K562 (cell line): ENCODE data around the gene NKAPL. TPM values are rescaled to one million over a fixed set of nuclear protein-coding genes. Genes with fewer than 3 reads are reported as not detected.

Experiments used
- CHAMP1 ChIP-seq: fragments of 450-650 bp; IDR thresholded peaks from 2 replicates; pipeline ENCODE4 v1.6.1; 2016; ENCODE audit warnings: mild to moderate bottlenecking
- FOSL1 ChIP-seq: fragments of 200-800 bp; sonication (Bioruptor generic); conservative IDR thresholded peaks from 2 replicates; pipeline ENCODE4 v1.6.1; 2016; ENCODE audit warnings: missing genetic modification characterization, missing compliant biosample characterization
- L3MBTL2 ChIP-seq: fragments of 450-650 bp; IDR thresholded peaks from 2 replicates; pipeline ENCODE4 v1.6.1; 2016; ENCODE audit warnings: mild to moderate bottlenecking, moderate library complexity
- MXD1 ChIP-seq: fragments of 250-450 bp; sonication (Bioruptor Pico); IDR thresholded peaks from 2 replicates; pipeline ENCODE4 v1.8.0; 2021; ENCODE audit warnings: borderline replicate concordance, mild to moderate bottlenecking, moderate library complexity; ENCODE audit not compliant: poor library complexity, severe bottlenecking
- POLR2AphosphoS5 ChIP-seq: IDR thresholded peaks from 2 replicates; pipeline ENCODE4 v1.6.1; 2011; ENCODE audit warnings: mild to moderate bottlenecking, low read depth, low read length, moderate library complexity; ENCODE audit not compliant: control insufficient read depth, insufficient read depth
- RAD21 ChIP-seq, 2 experiments: fragments of 250-450 bp in 1 of 2; fragments of 450-650 bp in 1 of 2; sonication (Bioruptor Pico) in 1 of 2; formaldehyde crosslinking in 1 of 2; IDR thresholded peaks in 1 of 2; conservative IDR thresholded peaks in 1 of 2; 2 replicates each; pipeline versions ENCODE4 v1.4.0 to v1.8.0; 2020 to 2022; ENCODE audit warnings: mild to moderate bottlenecking in 2 of 2, moderate library complexity in 1 of 2
- SNIP1 ChIP-seq: fragments of 450-650 bp; IDR thresholded peaks from 2 replicates; pipeline ENCODE4 v1.7.1; 2017; ENCODE audit warnings: low read depth, mild to moderate bottlenecking
- TRIM28 ChIP-seq: fragments of 450-650 bp; IDR thresholded peaks from 2 replicates; pipeline ENCODE4 v1.6.1; 2017
- TSHZ1 ChIP-seq: fragments of 250-450 bp; sonication (Bioruptor Pico); IDR thresholded peaks from 2 replicates; pipeline ENCODE4 v1.4.0; 2020; ENCODE audit warnings: mild to moderate bottlenecking, moderate library complexity
- UBTF ChIP-seq, 2 experiments: IDR thresholded peaks; 2 replicates each; pipeline ENCODE4 v1.6.1; 2012; ENCODE audit warnings: improper control_type of control experiment in 2 of 2, low read depth in 2 of 2, low read length in 2 of 2, borderline replicate concordance in 1 of 2
- ZBTB8A ChIP-seq: fragments of 450-650 bp; IDR thresholded peaks from 2 replicates; pipeline ENCODE4 v1.6.1; 2018; ENCODE audit warnings: mild to moderate bottlenecking, moderate library complexity; ENCODE audit not compliant: partially characterized antibody
- ZC3H8 ChIP-seq: fragments of 450-650 bp; IDR thresholded peaks from 2 replicates; pipeline ENCODE4 v1.6.1; 2017
- ZFP1 ChIP-seq: fragments of 450-650 bp; formaldehyde crosslinking; IDR thresholded peaks from 2 replicates; pipeline ENCODE4 v1.4.0; 2020; ENCODE audit warnings: mild to moderate bottlenecking, mixed read lengths
- ZNF165 ChIP-seq: fragments of 250-450 bp; sonication (Bioruptor Pico); IDR thresholded peaks from 2 replicates; pipeline ENCODE4 v1.4.0; 2020; ENCODE audit warnings: borderline replicate concordance
- polyA plus RNA-seq, 8 experiments: library from polyadenylated mRNA; depleted of rRNA in 4 of 8; stranded (reverse) in 5 of 8; unstranded in 3 of 8; fragments of >200 nt; fragmentation: Nextera tagmentation in 2 of 8; fragmentation: Illumina TruSeq in 1 of 8; extraction: Ambion mirVana in 2 of 8; extraction: Trizol in 1 of 8; gene quantifications; 2 replicates each; pipeline versions ENCODE4 v1.2.1 to v1.2.3, GENCODE V29; 2011 to 2014; ENCODE audit warnings: inconsistent platforms in 1 of 8, missing spikeins in 1 of 8
- total RNA-seq, 7 experiments: library from RNA; depleted of rRNA in 6 of 7; stranded (reverse); fragments of >200 nt in 6 of 7; fragmentation: Illumina TruSeq in 2 of 7; extraction: Trizol in 2 of 7; gene quantifications; 2 replicates each; pipeline versions ENCODE4 v1.2.1 to v1.2.3, GENCODE V29; 2011 to 2021; ENCODE audit warnings: low replicate concordance in 1 of 7

Gene NKAPL
- total and polyA plus RNA-seq, 9 of the 15 experiments (the other 6 are each of a cell fraction or from before 2014, with no cell fraction given) = not detected

GRCh38 chr6:28252009-28252975, 6.8 kb upstream of the NKAPL start, which contains the start of gene ZKSCAN4 (continued):
- peak; percentile 42; the same call in 1 of the 2 replicates for TF ChIP-seq TSHZ1 (CRISPR knock-in tag)
- TF ChIP-seq POLR2AphosphoS5 = peak; percentile 63; the same call in 1 of the 2 replicates
- TF ChIP-seq RAD21 (CRISPR knock-in tag; conservative IDR thresholded peaks at IDR 0.05 in 1 of 2, IDR thresholded peaks at IDR 0.05 in 1 of 2) = peak; percentile 35 to 38
- no peak for TF ChIP-seq ZC3H8
- TF ChIP-seq ZNF165 (CRISPR knock-in tag) = 0 out of 2 replicates have a peak, but pooled peaks have one; percentile 1
- no peak for TF ChIP-seq FOSL1 (tag)
- peak; percentile 75 for TF ChIP-seq CHAMP1
- TF ChIP-seq ZFP1 = no peak
- TF ChIP-seq UBTF (IDR thresholded peaks at IDR 0.05; ENCODE audit: borderline replicate concordance in 1 of 2, low read depth in 2 of 2, low read length in 2 of 2) = peak; percentile 54 to 80; a peak in 2 of 4 replicates
- peak; percentile 14 for TF ChIP-seq MXD1 (CRISPR knock-in tag)
- peak; percentile 10; the same call in 1 of the 2 replicates for TF ChIP-seq L3MBTL2
- TF ChIP-seq ZBTB8A = no peak
- peak; percentile 94 for TF ChIP-seq SNIP1
- TF ChIP-seq TRIM28 = peak; percentile 42; the same call in 1 of the 2 replicates
